K562 (cell line): ENCODE results near the gene POMC. TPM values are rescaled to one million over a fixed set of nuclear protein-coding genes. Genes with fewer than 3 reads are reported as not detected.

Experiments
- polyA plus RNA-seq, 8 experiments: library from polyadenylated mRNA; depleted of rRNA in 4 of 8; stranded (reverse) in 5 of 8; unstranded in 3 of 8; fragments of >200 nt; fragmentation: Nextera tagmentation in 2 of 8; fragmentation: Illumina TruSeq in 1 of 8; extraction: Ambion mirVana in 2 of 8; extraction: Trizol in 1 of 8; gene quantifications; 2 replicates each; pipeline versions ENCODE4 v1.2.1 to v1.2.3, GENCODE V29; 2011 to 2014; ENCODE audit warnings: inconsistent platforms in 1 of 8, missing spikeins in 1 of 8
- total RNA-seq, 7 experiments: library from RNA; depleted of rRNA in 6 of 7; stranded (reverse); fragments of >200 nt in 6 of 7; fragmentation: Illumina TruSeq in 2 of 7; extraction: Trizol in 2 of 7; gene quantifications; 2 replicates each; pipeline versions ENCODE4 v1.2.1 to v1.2.3, GENCODE V29; 2011 to 2021; ENCODE audit warnings: low replicate concordance in 1 of 7
- TF ChIP-seq, protein P1 (sequence below): fragments of 200-600 bp; sonication (generic); IDR thresholded peaks from one replicate; pipeline ENCODE4 v1.6.1; 2012; ENCODE audit warnings: mild to moderate bottlenecking, low read depth, low read length, inconsistent platforms

The POMC gene
- total and polyA plus RNA-seq, 9 of the 15 experiments (the other 6 are each of a cell fraction or from before 2014, with no cell fraction given) = not detected

DNA sequence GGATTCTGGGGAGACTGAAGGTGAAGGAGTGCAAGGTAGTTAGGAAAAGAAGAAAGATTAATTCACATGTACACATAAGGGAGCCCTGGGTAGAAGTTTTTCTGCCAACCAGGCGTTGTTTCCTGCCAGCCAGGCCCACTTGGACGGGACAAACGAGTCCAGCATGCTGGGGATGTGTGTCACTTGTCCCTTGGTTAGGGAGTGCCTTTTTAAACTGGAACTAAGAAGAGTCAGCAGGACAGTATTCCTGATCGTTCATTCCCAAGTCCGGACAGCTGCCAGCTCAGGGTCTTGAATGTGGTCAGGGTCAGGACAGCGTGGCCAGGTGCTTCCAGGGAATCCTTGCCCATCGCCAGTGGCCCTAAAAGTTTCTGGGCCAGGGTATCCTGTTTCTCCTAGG lies 43.2 kb downstream of the POMC start (continued):
- TF ChIP-seq, protein P1, sequence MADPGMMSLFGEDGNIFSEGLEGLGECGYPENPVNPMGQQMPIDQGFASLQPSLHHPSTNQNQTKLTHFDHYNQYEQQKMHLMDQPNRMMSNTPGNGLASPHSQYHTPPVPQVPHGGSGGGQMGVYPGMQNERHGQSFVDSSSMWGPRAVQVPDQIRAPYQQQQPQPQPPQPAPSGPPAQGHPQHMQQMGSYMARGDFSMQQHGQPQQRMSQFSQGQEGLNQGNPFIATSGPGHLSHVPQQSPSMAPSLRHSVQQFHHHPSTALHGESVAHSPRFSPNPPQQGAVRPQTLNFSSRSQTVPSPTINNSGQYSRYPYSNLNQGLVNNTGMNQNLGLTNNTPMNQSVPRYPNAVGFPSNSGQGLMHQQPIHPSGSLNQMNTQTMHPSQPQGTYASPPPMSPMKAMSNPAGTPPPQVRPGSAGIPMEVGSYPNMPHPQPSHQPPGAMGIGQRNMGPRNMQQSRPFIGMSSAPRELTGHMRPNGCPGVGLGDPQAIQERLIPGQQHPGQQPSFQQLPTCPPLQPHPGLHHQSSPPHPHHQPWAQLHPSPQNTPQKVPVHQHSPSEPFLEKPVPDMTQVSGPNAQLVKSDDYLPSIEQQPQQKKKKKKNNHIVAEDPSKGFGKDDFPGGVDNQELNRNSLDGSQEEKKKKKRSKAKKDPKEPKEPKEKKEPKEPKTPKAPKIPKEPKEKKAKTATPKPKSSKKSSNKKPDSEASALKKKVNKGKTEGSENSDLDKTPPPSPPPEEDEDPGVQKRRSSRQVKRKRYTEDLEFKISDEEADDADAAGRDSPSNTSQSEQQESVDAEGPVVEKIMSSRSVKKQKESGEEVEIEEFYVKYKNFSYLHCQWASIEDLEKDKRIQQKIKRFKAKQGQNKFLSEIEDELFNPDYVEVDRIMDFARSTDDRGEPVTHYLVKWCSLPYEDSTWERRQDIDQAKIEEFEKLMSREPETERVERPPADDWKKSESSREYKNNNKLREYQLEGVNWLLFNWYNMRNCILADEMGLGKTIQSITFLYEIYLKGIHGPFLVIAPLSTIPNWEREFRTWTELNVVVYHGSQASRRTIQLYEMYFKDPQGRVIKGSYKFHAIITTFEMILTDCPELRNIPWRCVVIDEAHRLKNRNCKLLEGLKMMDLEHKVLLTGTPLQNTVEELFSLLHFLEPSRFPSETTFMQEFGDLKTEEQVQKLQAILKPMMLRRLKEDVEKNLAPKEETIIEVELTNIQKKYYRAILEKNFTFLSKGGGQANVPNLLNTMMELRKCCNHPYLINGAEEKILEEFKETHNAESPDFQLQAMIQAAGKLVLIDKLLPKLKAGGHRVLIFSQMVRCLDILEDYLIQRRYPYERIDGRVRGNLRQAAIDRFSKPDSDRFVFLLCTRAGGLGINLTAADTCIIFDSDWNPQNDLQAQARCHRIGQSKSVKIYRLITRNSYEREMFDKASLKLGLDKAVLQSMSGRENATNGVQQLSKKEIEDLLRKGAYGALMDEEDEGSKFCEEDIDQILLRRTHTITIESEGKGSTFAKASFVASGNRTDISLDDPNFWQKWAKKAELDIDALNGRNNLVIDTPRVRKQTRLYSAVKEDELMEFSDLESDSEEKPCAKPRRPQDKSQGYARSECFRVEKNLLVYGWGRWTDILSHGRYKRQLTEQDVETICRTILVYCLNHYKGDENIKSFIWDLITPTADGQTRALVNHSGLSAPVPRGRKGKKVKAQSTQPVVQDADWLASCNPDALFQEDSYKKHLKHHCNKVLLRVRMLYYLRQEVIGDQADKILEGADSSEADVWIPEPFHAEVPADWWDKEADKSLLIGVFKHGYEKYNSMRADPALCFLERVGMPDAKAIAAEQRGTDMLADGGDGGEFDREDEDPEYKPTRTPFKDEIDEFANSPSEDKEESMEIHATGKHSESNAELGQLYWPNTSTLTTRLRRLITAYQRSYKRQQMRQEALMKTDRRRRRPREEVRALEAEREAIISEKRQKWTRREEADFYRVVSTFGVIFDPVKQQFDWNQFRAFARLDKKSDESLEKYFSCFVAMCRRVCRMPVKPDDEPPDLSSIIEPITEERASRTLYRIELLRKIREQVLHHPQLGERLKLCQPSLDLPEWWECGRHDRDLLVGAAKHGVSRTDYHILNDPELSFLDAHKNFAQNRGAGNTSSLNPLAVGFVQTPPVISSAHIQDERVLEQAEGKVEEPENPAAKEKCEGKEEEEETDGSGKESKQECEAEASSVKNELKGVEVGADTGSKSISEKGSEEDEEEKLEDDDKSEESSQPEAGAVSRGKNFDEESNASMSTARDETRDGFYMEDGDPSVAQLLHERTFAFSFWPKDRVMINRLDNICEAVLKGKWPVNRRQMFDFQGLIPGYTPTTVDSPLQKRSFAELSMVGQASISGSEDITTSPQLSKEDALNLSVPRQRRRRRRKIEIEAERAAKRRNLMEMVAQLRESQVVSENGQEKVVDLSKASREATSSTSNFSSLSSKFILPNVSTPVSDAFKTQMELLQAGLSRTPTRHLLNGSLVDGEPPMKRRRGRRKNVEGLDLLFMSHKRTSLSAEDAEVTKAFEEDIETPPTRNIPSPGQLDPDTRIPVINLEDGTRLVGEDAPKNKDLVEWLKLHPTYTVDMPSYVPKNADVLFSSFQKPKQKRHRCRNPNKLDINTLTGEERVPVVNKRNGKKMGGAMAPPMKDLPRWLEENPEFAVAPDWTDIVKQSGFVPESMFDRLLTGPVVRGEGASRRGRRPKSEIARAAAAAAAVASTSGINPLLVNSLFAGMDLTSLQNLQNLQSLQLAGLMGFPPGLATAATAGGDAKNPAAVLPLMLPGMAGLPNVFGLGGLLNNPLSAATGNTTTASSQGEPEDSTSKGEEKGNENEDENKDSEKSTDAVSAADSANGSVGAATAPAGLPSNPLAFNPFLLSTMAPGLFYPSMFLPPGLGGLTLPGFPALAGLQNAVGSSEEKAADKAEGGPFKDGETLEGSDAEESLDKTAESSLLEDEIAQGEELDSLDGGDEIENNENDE = no peak
